ENCODE results near the gene C10orf105.

Gene C10orf105

DNA sequence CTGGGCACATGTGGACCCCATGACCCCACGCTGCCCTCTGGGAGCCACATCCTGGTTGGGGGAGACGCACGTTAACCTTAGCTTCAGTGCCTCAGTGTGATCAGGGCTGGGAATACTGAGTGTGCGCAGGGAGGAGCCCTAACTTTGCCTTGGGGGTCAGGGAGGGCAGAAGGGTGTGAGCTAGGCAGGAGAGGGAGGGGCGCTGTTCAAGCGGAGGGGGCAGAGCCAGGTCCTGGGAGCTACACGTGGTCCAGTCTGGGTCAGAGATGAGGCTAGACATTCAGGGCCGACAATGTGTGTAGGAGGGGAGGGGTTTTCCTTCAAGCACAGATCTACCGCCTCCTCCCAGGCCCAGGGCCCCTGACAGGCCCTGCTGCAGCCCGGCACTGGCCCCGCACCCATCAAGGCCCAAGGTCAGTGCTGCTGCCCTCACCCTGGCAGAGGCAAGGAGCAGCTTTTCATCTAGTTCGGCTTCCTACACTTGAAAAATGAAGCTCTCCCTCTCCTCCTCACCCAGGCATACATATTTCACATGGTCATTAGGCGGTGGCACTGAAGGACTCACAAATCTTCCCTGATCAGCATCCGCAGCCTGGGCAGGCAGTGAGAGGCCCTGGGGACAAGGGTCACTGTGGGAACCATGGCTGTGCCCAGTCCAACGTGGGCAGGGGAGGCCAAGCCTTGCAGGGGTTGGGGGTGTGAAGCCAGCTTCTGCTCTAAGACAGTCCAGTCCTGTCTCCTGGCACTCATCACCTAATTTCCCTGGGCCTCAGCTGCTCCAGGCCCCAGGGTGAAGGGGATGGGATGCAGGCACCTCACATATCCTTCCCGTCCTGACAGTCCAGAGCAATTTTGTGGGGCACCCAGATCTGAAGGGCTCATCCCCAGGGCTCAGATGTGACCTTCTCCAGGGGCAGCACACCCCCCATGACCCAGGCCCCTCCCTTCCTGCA, 47.3 kb downstream of the C10orf105 start:
- DNase-seq: no peak

GRCh38 chr10:71667387-71667752, 52.2 kb downstream of the C10orf105 start:
- no peak for DNase-seq

- no peak for DNase-seq
Measured at GRCh38 chr10:71666639-71667386, 52.8 kb downstream of the C10orf105 start.

- no peak for DNase-seq
Measured at GRCh38 chr10:71665456-71665855, 54.1 kb downstream of the C10orf105 start.

- DNase-seq: no peak
Measured at GRCh38 chr10:71664585-71664984, 55.0 kb downstream of the C10orf105 start.

DNA sequence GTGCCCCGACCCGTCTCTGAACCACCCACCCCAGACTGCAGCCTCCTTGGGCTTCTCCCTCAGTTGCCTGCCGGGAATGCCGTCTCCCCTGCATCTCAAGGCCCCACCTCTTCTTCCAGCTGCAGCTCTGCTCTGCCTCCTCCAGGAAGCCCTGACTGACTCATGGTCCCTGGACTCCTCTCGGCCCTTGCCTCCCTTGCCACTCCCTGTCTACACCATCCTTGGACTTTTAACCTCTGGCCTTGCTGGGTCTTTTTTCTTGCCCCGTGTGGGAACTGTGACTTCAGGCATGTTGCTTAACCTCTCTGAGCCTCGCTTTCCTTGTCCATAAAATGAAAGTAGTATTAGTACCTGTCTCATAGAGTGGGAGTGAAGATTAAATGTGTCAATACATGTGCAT, 56.3 kb downstream of the C10orf105 start:
- DNase-seq: no peak

GRCh38 chr10:71661779-71662336, 57.7 kb downstream of the C10orf105 start:
- DNase-seq: no peak
